Measurements from ENCODE around the gene SAFB2. TPM values are rescaled to one million over a fixed set of nuclear protein-coding genes. Genes with fewer than 3 reads are reported as not detected.

The SAFB2 gene
- total RNA-seq, 1 donor from 2014 or later: 74.2 TPM

GRCh38 chr19:5665781-5666513 is 43.4 kb upstream of the SAFB2 start:
- H3K27ac ChIP-seq: no peak overlapping the region
- ATAC-seq (no peak), DNase-seq (no peak)
- peaks cover 92% of the 10 kb centered on the region for H3K36me3 ChIP-seq
- intact Hi-C loops (cut with DNase I): no loop called here
- H3K4me3 ChIP-seq: no peak overlapping the region
- no peaks in the 10 kb centered on the region for H3K4me1 ChIP-seq
- H3K9me3 ChIP-seq: no peaks in the 10 kb centered on the region
- no peaks in the 10 kb centered on the region for H3K27me3 ChIP-seq
- TF ChIP-seq CTCF (IDR thresholded peaks at IDR 0.05): no peak

- intact Hi-C loops (cut with DNase I): no loop called here
- DNase-seq: no peak
Measured at GRCh38 chr19:5664515-5664914, 41.9 kb upstream of the SAFB2 start.

GRCh38 chr19:5663904-5664303 is 41.3 kb upstream of the SAFB2 start:
- H3K36me3 ChIP-seq: peaks cover 100% of the 10 kb centered on the region
- intact Hi-C loops (cut with DNase I): no loop called here
- no peaks in the 10 kb centered on the region for H3K27me3 ChIP-seq
- no peaks in the 10 kb centered on the region for H3K9me3 ChIP-seq
- TF ChIP-seq CTCF (IDR thresholded peaks at IDR 0.05): no peak
- H3K4me1 ChIP-seq: no peaks in the 10 kb centered on the region
- no peak overlapping the region for H3K4me3 ChIP-seq
- H3K27ac ChIP-seq: no peak overlapping the region
- no peak for DNase-seq
- ATAC-seq: no peak

More at GRCh38 chr19:5664515-5664914, 41.9 kb upstream of the SAFB2 start:
- Histone ChIP-seq H3K4me3 (no peak overlapping the region), H3K27me3 (no peaks in the 10 kb centered on the region), H3K4me1 (no peaks in the 10 kb centered on the region), H3K27ac (no peak overlapping the region), H3K36me3 (peaks cover 100% of the 10 kb centered on the region), H3K9me3 (no peaks in the 10 kb centered on the region)
- TF ChIP-seq CTCF (IDR thresholded peaks at IDR 0.05): no peak
- ATAC-seq: no peak

DNA sequence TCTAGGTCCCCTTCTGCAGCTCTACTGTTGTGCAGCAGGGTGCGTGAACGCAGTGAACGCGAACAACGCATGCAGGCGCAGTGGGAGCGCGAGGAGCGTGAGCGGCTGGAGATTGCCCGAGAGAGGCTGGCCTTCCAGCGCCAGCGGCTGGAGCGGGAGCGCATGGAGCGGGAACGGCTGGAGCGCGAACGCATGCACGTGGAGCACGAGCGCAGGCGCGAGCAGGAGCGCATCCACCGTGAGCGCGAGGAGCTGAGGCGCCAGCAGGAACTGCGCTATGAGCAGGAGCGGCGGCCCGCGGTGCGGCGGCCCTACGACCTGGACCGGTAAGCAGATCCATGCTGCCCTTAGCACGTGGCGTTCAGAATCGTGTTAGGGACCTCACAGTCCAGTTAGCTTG is 38.9 kb upstream of the SAFB2 start:
- no peaks in the 10 kb centered on the region for H3K9me3 ChIP-seq
- H3K36me3 ChIP-seq: peaks cover 100% of the 10 kb centered on the region
- H3K4me1 ChIP-seq: no peaks in the 10 kb centered on the region
- no peak for TF ChIP-seq CTCF (IDR thresholded peaks at IDR 0.05)
- ATAC-seq (peak; percentile 36), DNase-seq (no peak)
- intact Hi-C loops (cut with DNase I): no loop called here
- no peak overlapping the region for H3K4me3 ChIP-seq
- H3K27ac ChIP-seq: no peak overlapping the region
- H3K27me3 ChIP-seq: no peaks in the 10 kb centered on the region

- ATAC-seq (no peak), DNase-seq (no peak)
- intact Hi-C loops (cut with DNase I): no loop called here
- no peak for TF ChIP-seq CTCF (IDR thresholded peaks at IDR 0.05)
- Histone ChIP-seq H3K36me3 (peaks cover 99% of the 10 kb centered on the region), H3K9me3 (no peaks in the 10 kb centered on the region), H3K4me3 (no peak overlapping the region), H3K4me1 (no peaks in the 10 kb centered on the region), H3K27me3 (no peaks in the 10 kb centered on the region), H3K27ac (no peak overlapping the region)
Measured at GRCh38 chr19:5655412-5655811, 32.8 kb upstream of the SAFB2 start.
